PC-9 (cell line): ENCODE results near the gene IMP4.

Experiments used
- EZH2 ChIP-seq: fragments of 200-600 bp; sonication (generic); IDR thresholded peaks from 2 replicates; pipeline ENCODE4 v1.8.0; 2017; ENCODE audit warnings: antibody characterized with exemption, low read depth
- TF ChIP-seq, protein P1 (sequence below): fragments of 200-600 bp; sonication (generic); conservative IDR thresholded peaks from 2 replicates; pipeline ENCODE4 v1.6.1; 2017; ENCODE audit warnings: mixed run types, antibody characterized with exemption, mild to moderate bottlenecking, moderate library complexity

DNA sequence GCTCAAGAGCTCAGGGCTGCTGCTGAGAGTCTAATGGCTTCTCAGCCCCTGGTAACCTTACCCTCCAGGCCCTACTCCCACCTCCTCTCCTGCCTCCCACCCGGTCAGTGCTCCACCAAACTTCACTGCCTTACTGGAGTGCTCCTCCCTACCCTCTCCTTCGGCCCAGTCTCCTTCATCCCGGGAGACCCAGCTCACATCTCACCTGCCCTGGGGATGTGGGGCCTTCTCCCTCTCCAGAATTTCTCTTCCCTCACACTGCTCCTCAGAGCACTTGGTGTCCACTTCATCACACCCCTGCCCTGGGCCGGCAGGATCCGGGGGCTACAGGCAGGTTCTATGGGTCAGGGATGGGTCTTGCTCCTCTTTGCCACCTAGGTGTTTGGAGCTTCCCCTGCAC is 34.8 kb downstream of the IMP4 start:
- TF ChIP-seq, protein P1, sequence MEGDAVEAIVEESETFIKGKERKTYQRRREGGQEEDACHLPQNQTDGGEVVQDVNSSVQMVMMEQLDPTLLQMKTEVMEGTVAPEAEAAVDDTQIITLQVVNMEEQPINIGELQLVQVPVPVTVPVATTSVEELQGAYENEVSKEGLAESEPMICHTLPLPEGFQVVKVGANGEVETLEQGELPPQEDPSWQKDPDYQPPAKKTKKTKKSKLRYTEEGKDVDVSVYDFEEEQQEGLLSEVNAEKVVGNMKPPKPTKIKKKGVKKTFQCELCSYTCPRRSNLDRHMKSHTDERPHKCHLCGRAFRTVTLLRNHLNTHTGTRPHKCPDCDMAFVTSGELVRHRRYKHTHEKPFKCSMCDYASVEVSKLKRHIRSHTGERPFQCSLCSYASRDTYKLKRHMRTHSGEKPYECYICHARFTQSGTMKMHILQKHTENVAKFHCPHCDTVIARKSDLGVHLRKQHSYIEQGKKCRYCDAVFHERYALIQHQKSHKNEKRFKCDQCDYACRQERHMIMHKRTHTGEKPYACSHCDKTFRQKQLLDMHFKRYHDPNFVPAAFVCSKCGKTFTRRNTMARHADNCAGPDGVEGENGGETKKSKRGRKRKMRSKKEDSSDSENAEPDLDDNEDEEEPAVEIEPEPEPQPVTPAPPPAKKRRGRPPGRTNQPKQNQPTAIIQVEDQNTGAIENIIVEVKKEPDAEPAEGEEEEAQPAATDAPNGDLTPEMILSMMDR, result no peak
- TF ChIP-seq EZH2, result no peak
